PC-3 (cell line): ENCODE data around the gene ADGRF5.

ENCODE experiments used
- EZH2 ChIP-seq: fragments of 300-600 bp; sonication (generic); IDR thresholded peaks from one replicate; pipeline ENCODE4 v1.6.1; 2017; ENCODE audit warnings: antibody characterized with exemption, mild to moderate bottlenecking, low read length; ENCODE audit not compliant: unreplicated experiment
- TF ChIP-seq, protein P1 (sequence below): fragments of 300-600 bp; sonication (generic); conservative IDR thresholded peaks from 2 replicates; pipeline ENCODE4 v1.5.1; 2017; ENCODE audit warnings: antibody characterized with exemption, low read depth, mild to moderate bottlenecking, low read length

DNA sequence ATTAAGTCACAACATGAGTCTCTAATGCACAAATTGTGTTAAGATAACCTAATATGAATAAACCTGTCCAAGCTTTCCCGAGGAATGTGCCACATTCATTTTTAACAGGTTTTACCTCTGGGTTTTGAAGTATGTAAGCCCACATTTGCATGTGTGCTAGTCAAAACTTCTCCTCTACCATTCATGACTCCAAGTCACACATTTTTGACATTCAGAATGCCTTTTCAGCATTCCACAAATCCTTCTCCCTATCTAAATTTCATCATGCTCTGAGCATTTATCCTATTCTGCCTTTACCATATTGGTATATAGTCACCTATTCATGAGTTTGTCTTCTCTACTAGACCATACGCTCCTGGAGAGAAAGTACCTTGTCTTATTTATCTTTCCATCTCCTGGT, 56.5 kb downstream of the ADGRF5 start:
- TF ChIP-seq, protein P1, sequence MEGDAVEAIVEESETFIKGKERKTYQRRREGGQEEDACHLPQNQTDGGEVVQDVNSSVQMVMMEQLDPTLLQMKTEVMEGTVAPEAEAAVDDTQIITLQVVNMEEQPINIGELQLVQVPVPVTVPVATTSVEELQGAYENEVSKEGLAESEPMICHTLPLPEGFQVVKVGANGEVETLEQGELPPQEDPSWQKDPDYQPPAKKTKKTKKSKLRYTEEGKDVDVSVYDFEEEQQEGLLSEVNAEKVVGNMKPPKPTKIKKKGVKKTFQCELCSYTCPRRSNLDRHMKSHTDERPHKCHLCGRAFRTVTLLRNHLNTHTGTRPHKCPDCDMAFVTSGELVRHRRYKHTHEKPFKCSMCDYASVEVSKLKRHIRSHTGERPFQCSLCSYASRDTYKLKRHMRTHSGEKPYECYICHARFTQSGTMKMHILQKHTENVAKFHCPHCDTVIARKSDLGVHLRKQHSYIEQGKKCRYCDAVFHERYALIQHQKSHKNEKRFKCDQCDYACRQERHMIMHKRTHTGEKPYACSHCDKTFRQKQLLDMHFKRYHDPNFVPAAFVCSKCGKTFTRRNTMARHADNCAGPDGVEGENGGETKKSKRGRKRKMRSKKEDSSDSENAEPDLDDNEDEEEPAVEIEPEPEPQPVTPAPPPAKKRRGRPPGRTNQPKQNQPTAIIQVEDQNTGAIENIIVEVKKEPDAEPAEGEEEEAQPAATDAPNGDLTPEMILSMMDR, result no peak
- no peak for TF ChIP-seq EZH2
